A673 (cell line): ENCODE measurements around the gene RAB17. TPM values are rescaled to one million over a fixed set of nuclear protein-coding genes. Genes with fewer than 3 reads are reported as not detected.

Source experiments
- BruUV-seq: library from RNA; stranded (reverse); fragments of 400-500 nt; replicated peaks from 2 replicates; lab custom pipeline; 2021; lab: Mats Ljungman, UMichigan
- CTCF ChIA-PET: fragments of 300-600 bp; sonication (Branson Sonifier 250); formaldehyde crosslinking; loops from one replicate; lab custom pipeline; 2022; ENCODE audit warnings: antibody characterized with exemption; lab: Charles Lee
- POLR2A ChIA-PET: fragments of 300-600 bp; sonication (Branson Sonifier 250); formaldehyde crosslinking; loops from one replicate; lab custom pipeline; 2022; ENCODE audit warnings: antibody characterized with exemption; ENCODE audit not compliant: low non-redundant PET; lab: Charles Lee
- DNase-seq: peaks from one replicate; pipeline ENCODE4 v3.0.0-alpha.2; 2015; ENCODE audit warnings: low spot score
- H3K27ac ChIP-seq: fragments of 200-600 bp; sonication (generic); 2 replicates; pipeline ENCODE4 v1.5.1; 2016; ENCODE audit warnings: mixed run types, low read depth, mild to moderate bottlenecking, mixed read lengths, antibody characterized with exemption, low read length; ENCODE audit not compliant: poor library complexity, severe bottlenecking
- H3K27me3 ChIP-seq: fragments of 200-600 bp; sonication (generic); replicated peaks from 2 replicates; pipeline ENCODE4 v1.6.1; 2017; ENCODE audit warnings: mixed run types, low read depth, mild to moderate bottlenecking, mixed read lengths, antibody characterized with exemption, low read length; ENCODE audit not compliant: insufficient read depth, poor library complexity
- H3K36me3 ChIP-seq: fragments of 200-600 bp; sonication (generic); 2 replicates; pipeline ENCODE4 v1.6.1; 2016; ENCODE audit warnings: mixed run types, mild to moderate bottlenecking, mixed read lengths, antibody characterized with exemption, low read length; ENCODE audit not compliant: insufficient read depth, poor library complexity, severe bottlenecking
- H3K4me1 ChIP-seq: fragments of 200-600 bp; sonication (generic); 2 replicates; pipeline ENCODE4 v1.6.1; 2017; ENCODE audit warnings: mixed run types, mild to moderate bottlenecking, mixed read lengths, antibody characterized with exemption, low read length; ENCODE audit not compliant: insufficient read depth, poor library complexity, severe bottlenecking
- H3K4me3 ChIP-seq: fragments of 200-600 bp; sonication (generic); 2 replicates; pipeline ENCODE4 v1.5.1; 2016; ENCODE audit warnings: low read depth, mixed run types, mild to moderate bottlenecking, mixed read lengths, low read length; ENCODE audit not compliant: poor library complexity, severe bottlenecking
- H3K9me3 ChIP-seq: fragments of 200-600 bp; sonication (generic); 2 replicates; pipeline ENCODE4 v1.6.1; 2016; ENCODE audit warnings: mixed run types, low read depth, mild to moderate bottlenecking, mixed read lengths, antibody characterized with exemption, low read length; ENCODE audit not compliant: poor library complexity, severe bottlenecking
- CTCF ChIP-seq: fragments of 300-800, 200-600 bp; sonication (generic); conservative IDR thresholded peaks from 2 replicates; pipeline ENCODE4 v1.5.1; 2017; ENCODE audit warnings: low read depth, mild to moderate bottlenecking, antibody characterized with exemption, low read length, moderate library complexity, mixed read lengths
- EZH2 ChIP-seq: fragments of 200-600 bp; sonication (generic); IDR thresholded peaks from 2 replicates; pipeline ENCODE4 v1.6.1; 2017; ENCODE audit warnings: borderline replicate concordance, low read depth, mild to moderate bottlenecking, mixed read lengths, antibody characterized with exemption, low read length; ENCODE audit not compliant: poor library complexity, severe bottlenecking
- intact Hi-C: fragments of 100-400 bp; cut with micrococcal nuclease; formaldehyde crosslinking; loops from one replicate; pipeline ENCODE4 v1.10.0; 2022; ENCODE audit not compliant: unreplicated experiment
- total RNA-seq: library from RNA; stranded (reverse); gene quantifications from 2 replicates; pipeline ENCODE4 v1.2.3, GENCODE V29; 2021

Gene RAB17
- total RNA-seq, 1 experiment from 2014 or later: 0.62 TPM

DNA sequence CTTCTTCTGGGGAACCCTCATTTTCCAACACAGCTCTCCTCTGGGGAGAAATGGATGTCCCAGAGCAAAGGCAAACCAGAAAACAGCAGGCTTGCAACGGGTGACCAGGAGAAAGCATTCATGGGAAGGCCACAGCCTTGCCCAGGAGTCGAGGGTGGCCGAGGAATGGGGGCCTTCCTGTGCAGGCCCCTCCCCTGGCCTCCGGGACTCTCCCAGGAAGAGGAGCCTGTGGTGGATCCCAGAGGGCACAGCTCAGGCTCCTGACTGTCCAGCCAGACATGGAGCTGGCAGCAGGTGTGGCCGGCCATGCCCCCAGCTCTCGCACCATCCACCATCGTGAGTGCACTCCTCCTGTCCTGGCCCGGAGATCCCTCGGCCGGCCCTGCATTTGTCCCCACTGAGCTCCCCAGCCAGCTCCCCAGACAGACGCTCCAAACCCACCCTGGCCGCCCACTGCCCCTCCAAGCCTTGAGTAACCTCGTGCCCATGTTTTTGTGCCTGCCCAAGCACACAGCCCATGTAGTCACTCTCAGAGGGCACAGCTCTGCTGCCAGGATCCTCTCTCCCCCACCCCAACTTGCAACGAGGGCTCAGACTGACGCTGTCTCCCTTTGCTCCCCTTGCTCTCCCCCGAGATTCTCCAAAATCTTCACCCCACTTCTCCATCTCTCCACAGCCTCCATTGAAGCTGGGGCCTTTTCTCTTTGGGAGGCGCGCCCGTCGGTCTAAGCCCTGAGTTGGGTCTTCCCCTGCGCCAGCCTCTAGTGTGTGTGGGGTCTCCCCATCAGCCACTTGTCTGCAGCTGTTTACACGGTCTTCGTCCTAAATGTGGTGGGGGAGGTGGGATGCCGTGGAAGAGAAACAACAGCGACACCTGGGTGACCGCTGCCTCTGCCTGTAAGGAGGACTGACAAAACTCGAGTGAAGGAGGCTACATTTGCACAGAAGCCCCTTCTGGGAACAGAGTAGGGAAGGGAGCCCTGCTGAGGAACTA lies 14.4 kb downstream of the RAB17 start:
- intact Hi-C loops: no loop called here
- no peak for TF ChIP-seq CTCF
- TF ChIP-seq EZH2: no peak
- H3K27ac ChIP-seq: no peak overlapping the region
- no TSS peak for BruUV-seq
- DNase-seq: no peak
- H3K27me3 ChIP-seq: no peaks in the 10 kb centered on the region
- H3K4me3 ChIP-seq: no peak overlapping the region
- H3K36me3 ChIP-seq: no peaks in the 10 kb centered on the region
- H3K4me1 ChIP-seq: no peaks in the 10 kb centered on the region
- H3K9me3 ChIP-seq: no peaks in the 10 kb centered on the region
- POLR2A ChIA-PET: interaction anchor here (0.6 kb wide), 1 partner anchor 63 kb away, joined by 6 read pairs; no protein-coding TSS in a partner anchor
- CTCF ChIA-PET: no interaction called here

- no TSS peak for BruUV-seq
- no peak for DNase-seq
- Histone ChIP-seq H3K36me3 (no peaks in the 10 kb centered on the region), H3K9me3 (no peaks in the 10 kb centered on the region), H3K4me1 (no peaks in the 10 kb centered on the region), H3K27ac (no peak overlapping the region), H3K4me3 (no peak overlapping the region), H3K27me3 (no peaks in the 10 kb centered on the region)
- CTCF ChIA-PET: no interaction called here
- no peak for TF ChIP-seq EZH2
- TF ChIP-seq CTCF: no peak
- POLR2A ChIA-PET: no interaction called here
- intact Hi-C loops: no loop called here
These were observed 15.4 kb downstream of the RAB17 start for GRCh38 chr2:237574894-237575868.

DNA sequence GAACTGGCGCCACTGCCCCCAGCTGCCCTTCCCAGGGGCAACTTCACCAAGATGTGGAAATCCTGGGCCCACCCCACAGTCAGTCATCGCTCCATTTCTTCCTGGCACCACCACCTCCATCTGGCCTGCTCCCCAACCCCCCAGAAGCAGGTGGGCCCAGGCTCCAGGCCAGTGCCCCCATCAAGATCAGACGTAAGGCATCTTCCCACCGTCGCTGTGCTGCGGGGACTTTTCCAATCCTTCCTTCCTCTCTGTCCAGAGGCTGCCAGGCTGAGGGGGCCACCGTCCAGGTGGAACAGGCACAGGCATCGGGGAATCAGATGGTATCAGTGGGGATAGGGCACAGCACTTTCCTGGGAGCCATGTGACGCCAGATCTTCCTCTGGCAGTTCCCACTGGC lies 16.1 kb downstream of the RAB17 start:
- no peaks in the 10 kb centered on the region for H3K36me3 ChIP-seq
- no peaks in the 10 kb centered on the region for H3K27me3 ChIP-seq
- BruUV-seq: no TSS peak
- H3K4me1 ChIP-seq: no peaks in the 10 kb centered on the region
- no peak overlapping the region for H3K27ac ChIP-seq
- ChIA-PET POLR2A (no interaction called here), CTCF (interaction anchor here (1.4 kb wide), 1 partner anchor 62 kb away, joined by 3 read pairs; no protein-coding TSS in a partner anchor)
- no peak for DNase-seq
- intact Hi-C loops: no loop called here
- H3K4me3 ChIP-seq: no peak overlapping the region
- no peak for TF ChIP-seq EZH2
- TF ChIP-seq CTCF: no peak
- H3K9me3 ChIP-seq: no peaks in the 10 kb centered on the region
